GM12873 (cell line): ENCODE measurements around the gene SH3GL1.

ENCODE experiments used
- TF ChIP-seq, protein P1 (sequence below): IDR thresholded peaks from 2 replicates; pipeline ENCODE4 v1.5.1; 2012; ENCODE audit warnings: low read depth, mild to moderate bottlenecking, moderate library complexity, low read length, control low read depth; ENCODE audit not compliant: insufficient read depth; ENCODE audit errors: missing control alignments

The SH3GL1 gene

GRCh38 chr19:4322942-4323665 lies 77.2 kb downstream of the SH3GL1 start:
- TF ChIP-seq, protein P1, sequence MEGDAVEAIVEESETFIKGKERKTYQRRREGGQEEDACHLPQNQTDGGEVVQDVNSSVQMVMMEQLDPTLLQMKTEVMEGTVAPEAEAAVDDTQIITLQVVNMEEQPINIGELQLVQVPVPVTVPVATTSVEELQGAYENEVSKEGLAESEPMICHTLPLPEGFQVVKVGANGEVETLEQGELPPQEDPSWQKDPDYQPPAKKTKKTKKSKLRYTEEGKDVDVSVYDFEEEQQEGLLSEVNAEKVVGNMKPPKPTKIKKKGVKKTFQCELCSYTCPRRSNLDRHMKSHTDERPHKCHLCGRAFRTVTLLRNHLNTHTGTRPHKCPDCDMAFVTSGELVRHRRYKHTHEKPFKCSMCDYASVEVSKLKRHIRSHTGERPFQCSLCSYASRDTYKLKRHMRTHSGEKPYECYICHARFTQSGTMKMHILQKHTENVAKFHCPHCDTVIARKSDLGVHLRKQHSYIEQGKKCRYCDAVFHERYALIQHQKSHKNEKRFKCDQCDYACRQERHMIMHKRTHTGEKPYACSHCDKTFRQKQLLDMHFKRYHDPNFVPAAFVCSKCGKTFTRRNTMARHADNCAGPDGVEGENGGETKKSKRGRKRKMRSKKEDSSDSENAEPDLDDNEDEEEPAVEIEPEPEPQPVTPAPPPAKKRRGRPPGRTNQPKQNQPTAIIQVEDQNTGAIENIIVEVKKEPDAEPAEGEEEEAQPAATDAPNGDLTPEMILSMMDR = no peak

DNA sequence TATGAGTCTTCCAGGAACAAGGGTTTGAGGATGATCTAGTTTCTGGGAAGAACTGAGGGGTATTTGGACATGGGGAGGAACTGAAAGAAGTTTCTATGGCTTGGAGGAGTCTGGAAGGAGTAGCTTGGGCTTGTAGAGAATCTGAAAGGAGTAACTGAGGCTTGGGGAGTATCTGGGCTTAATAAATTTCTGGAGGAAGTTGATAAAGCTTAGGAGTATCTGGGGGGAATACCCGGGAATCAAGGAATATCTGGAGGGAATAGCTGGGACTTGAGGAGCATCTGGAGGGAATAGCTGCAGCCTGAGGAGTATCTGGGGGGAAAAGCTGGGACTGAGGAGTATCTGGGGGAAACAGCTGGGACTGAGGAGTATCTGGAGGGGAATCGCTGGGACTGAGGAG lies 79.9 kb downstream of the SH3GL1 start:
- TF ChIP-seq, protein P1 = no peak

DNA sequence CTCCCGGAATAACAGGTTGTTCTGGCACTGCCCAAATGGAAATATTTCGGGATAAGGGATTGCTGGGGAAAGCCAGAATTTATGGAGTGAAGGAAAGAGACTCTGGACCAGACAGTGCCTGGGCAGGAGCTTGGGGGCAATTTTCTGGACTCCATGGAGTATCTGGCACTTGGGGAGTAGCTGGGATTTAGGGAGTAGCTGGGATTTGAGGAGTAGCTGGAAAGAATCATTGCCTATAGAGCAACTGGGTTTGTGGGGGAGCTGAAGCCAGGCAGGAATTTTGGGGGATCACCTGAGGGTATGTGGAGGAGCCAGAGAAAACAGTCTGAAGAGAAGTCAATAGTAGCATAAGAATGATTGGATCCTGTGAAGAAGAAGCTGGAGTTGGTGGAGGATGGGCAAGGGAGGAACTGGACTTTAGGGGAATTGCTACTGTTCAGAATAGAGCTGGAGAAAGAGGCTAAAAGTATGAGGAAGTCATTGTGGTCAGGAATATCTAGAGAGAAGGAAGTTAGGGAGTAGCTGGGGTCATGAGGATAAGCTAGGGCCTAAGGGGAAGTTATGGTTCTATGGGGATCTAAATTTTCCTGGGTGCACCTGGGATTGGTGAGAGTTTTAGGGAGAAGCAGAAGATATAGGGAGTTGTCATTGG lies 81.2 kb downstream of the SH3GL1 start:
- TF ChIP-seq, protein P1 = no peak

GRCh38 chr19:4318460-4318859 lies 81.9 kb downstream of the SH3GL1 start:
- TF ChIP-seq, protein P1 = no peak

- TF ChIP-seq, protein P1 = no peak
Measured at GRCh38 chr19:4316956-4317355, 83.4 kb downstream of the SH3GL1 start.

DNA sequence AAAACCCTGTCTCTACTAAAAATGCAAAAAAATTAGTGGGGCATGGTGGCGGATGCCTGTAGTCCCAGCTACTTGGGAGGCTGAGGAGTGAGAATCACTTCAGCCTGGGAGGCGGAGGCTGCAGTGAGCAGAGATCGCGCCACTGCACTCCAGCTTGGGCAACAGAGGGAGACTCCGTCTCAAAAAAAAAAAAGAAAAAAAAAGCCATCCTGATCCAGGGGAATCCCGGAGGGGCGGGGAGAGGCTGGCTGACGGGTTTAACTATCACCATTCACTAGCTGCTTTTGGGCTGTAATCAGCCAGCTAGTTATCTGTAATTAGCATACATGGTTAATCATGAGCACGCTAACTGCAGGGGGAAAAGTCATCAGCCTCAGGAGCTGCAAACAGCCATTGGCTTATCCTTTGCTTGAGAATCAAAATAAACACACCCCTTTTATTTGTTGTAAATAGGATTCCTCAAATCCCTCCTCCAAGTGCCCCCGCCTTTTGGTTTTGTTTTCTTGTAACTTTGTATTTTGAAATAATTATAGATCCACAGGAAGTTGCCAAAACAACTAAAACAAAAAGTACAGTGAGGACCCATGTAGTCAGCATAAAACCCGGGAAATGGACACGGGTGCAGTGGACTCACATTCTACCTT lies 86.4 kb downstream of the SH3GL1 start:
- TF ChIP-seq, protein P1 = no peak
